BJ (cell line): ENCODE results near the gene NCR3LG1. TPM values are rescaled to one million over a fixed set of nuclear protein-coding genes. Genes with fewer than 3 reads are reported as not detected.

ENCODE experiments used
- CTCF ChIA-PET: fragments of 350-600 bp; formaldehyde crosslinking; extraction: SDS; loops from one replicate; lab custom pipeline; 2021; ENCODE audit warnings: antibody characterized with exemption, inconsistent platforms; lab: Yijun Ruan, JAX
- POLR2A ChIA-PET: fragments of 300-600 bp; sonication (Branson Sonifier 250); formaldehyde crosslinking; extraction: SDS; loops from one replicate; lab custom pipeline; 2021; ENCODE audit warnings: antibody characterized with exemption; lab: Charles Lee
- DNase-seq: peaks from one replicate; pipeline ENCODE4 v3.0.0-alpha.2; 2011; ENCODE audit warnings: low read depth
- H3K27me3 ChIP-seq: 2 replicates; pipeline ENCODE4 v1.6.0; 2011; ENCODE audit warnings: low read length; ENCODE audit not compliant: control insufficient read depth, insufficient read depth
- H3K36me3 ChIP-seq: 2 replicates; pipeline ENCODE4 v1.5.1; 2011; ENCODE audit warnings: low read length; ENCODE audit not compliant: control insufficient read depth, insufficient read depth
- H3K4me3 ChIP-seq: 2 replicates; pipeline ENCODE4 v1.5.1; 2011; ENCODE audit warnings: low read depth, mild to moderate bottlenecking, control low read depth, low read length
- polyA plus RNA-seq: library from polyadenylated mRNA; depleted of rRNA; stranded (reverse); fragments of >200 nt; gene quantifications from 2 replicates; pipeline ENCODE4 v1.2.3, GENCODE V29; 2011
- TF ChIP-seq, protein P1 (sequence below): IDR thresholded peaks from 2 replicates; pipeline ENCODE4 v1.5.1; 2011; ENCODE audit warnings: low read depth, mild to moderate bottlenecking, control low read depth, inconsistent platforms, low read length, moderate library complexity; ENCODE audit not compliant: insufficient read depth

NCR3LG1 gene
- polyA plus RNA-seq, 1 experiment, result 1.5 TPM

DNA sequence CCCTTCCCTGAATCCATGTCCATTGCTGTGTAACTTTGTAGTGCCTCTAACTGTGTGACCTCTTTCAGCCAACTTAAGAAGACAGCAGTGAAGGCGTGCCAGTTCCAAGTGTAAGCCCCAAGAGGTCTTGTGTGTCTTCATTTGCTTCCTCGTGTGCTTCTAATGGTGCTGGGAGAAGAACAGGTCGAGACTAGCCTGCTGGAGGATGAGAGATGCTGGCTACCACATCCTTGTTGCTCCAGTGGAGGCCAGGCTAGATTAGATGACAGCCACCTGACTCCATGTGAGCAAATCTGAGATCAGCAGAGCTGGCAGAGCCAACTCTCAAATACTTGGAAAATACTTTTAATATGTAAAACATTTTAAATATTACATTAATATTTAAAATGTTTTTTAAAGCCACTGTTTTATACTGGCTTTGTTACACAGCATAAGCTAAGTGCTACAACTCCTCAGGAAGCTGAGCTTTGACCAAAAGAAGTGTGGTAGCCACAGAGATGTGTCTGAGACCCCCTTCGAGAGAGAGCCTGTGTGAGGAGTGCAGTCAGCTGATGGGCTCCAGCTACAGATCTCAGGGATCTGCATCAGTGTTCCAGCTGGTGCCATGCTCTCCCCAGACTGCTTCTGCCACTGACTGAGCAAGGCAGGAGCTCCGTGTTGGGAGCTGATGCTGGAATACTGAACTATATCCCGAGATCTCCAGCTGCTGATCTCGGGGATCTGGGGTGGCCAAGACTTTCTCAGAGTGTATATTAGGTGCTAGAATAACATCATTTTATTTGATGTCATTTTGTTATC, 28.0 kb downstream of the NCR3LG1 start:
- Histone ChIP-seq H3K27me3 (no peaks in the 10 kb centered on the region), H3K36me3 (no peaks in the 10 kb centered on the region), H3K4me3 (no peak overlapping the region)
- ChIA-PET POLR2A (no interaction called here), CTCF (interaction anchor here (0.6 to 7.9 kb wide), 8 partner anchors 9 to 449 kb away, joined by 3 to 66 read pairs (median 4); no protein-coding TSS in a partner anchor)
- no peak for DNase-seq
- TF ChIP-seq, protein P1, sequence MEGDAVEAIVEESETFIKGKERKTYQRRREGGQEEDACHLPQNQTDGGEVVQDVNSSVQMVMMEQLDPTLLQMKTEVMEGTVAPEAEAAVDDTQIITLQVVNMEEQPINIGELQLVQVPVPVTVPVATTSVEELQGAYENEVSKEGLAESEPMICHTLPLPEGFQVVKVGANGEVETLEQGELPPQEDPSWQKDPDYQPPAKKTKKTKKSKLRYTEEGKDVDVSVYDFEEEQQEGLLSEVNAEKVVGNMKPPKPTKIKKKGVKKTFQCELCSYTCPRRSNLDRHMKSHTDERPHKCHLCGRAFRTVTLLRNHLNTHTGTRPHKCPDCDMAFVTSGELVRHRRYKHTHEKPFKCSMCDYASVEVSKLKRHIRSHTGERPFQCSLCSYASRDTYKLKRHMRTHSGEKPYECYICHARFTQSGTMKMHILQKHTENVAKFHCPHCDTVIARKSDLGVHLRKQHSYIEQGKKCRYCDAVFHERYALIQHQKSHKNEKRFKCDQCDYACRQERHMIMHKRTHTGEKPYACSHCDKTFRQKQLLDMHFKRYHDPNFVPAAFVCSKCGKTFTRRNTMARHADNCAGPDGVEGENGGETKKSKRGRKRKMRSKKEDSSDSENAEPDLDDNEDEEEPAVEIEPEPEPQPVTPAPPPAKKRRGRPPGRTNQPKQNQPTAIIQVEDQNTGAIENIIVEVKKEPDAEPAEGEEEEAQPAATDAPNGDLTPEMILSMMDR, result no peak

DNA sequence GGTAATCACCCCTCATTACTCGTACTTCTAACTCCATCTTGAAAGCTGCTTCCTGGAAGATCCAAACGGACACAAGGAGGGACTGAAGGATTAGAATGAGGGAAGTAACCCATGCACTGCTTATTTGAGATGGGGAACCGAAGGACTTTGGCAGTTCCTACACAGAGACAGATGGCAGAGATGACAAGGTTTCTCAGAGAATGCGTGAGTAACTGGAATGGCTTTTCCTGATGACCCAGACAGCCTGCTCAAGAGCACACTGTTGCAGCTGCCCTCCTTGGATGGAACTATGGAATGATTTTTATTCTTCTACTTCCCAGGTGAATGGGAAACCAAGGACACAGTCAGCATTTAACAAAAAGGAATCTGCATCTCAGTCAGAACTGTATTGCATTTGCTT, 29.6 kb downstream of the NCR3LG1 start:
- TF ChIP-seq, protein P1, result no peak
- Histone ChIP-seq H3K27me3 (no peaks in the 10 kb centered on the region), H3K36me3 (no peaks in the 10 kb centered on the region), H3K4me3 (no peak overlapping the region)
- ChIA-PET CTCF (interaction anchor here (1.2 to 7.9 kb wide), 6 partner anchors 15 to 151 kb away, joined by 3 to 101 read pairs (median 4); no protein-coding TSS in a partner anchor), POLR2A (no interaction called here)
- DNase-seq, result no peak

DNA sequence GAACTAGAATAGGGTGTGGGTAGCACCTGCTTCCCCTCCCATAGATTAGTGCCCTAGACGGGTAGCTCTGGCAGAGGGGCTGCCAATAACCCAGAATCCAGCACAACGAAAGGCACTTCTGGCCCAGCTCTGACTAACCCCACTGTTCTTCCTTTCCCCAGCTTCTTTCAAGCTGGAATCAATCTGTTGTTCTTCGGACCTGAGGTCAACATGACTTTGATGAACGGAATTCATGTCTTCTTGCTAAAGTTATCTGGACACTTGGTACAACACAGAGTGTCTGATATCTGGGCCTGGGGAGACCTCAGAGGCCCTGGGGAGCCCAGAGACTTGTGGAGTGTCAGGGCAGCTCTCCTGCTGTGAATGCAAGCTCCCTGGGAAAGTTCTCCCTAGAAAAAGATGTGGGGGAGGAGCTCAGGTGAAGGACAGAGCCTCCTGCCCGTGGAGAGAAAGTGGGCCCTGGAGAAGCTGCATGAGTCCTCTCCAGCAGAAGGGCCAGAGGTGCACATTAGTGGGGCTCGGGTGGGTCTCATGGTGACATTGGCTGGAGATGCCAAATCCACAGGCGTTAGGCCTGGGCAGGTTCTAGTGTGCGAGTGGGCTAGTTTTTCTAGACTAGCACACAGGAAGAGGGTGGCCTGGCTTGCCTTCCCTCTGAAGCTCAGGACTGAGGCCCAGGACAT, 30.6 kb downstream of the NCR3LG1 start:
- DNase-seq, result no peak
- TF ChIP-seq, protein P1, result no peak
- Histone ChIP-seq H3K36me3 (no peaks in the 10 kb centered on the region), H3K27me3 (no peaks in the 10 kb centered on the region), H3K4me3 (no peak overlapping the region)
- ChIA-PET CTCF (interaction anchor here (0.5 to 7.9 kb wide), 13 partner anchors 7 to 167 kb away, joined by 3 to 101 read pairs (median 11); no protein-coding TSS in a partner anchor), POLR2A (no interaction called here)

DNA sequence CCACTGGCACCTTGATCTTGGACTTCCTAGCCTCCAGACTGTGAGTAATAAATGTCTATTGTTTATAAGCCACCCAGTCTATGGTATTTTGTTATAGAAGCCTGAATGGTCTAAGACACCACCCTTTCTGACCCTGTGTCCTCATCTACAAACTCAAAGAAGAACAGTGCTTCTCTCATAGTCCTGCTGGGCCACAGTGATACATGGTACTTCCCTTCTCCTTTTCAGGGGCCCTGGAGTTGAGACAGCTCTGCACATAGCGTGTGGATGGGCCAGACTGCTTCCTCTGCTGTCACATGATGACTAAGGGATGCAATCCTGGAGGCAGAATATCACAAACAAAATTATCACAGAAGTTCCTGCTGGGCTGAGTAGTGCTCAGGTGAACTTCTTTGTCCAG, 31.9 kb downstream of the NCR3LG1 start:
- DNase-seq, result no peak
- CTCF ChIA-PET, result interaction anchor here (0.6 to 7.9 kb wide), 34 partner anchors 9 to 563 kb away, joined by 3 to 101 read pairs (median 6); no protein-coding TSS in a partner anchor

More for the DNA sequence above, 31.9 kb downstream of the NCR3LG1 start:
- POLR2A ChIA-PET, result no interaction called here
- no peaks in the 10 kb centered on the region for H3K27me3 ChIP-seq
- no peak overlapping the region for H3K4me3 ChIP-seq
- no peaks in the 10 kb centered on the region for H3K36me3 ChIP-seq
- TF ChIP-seq, protein P1, result no peak
